RPMI7951 (cell line): Measurements from ENCODE around the gene PIH1D2. TPM values are rescaled to one million over a fixed set of nuclear protein-coding genes. Genes with fewer than 3 reads are reported as not detected.

Source experiments
- total RNA-seq: library from RNA; depleted of rRNA; stranded (reverse); fragments of >200 nt; shearing (Covaris generic); gene quantifications from 2 replicates; pipeline ENCODE4 v1.2.3, GENCODE V29; 2014; rRNA removed

PIH1D2 gene
- total RNA-seq, 1 experiment from 2014 or later: 5.9 TPM

Other genes starting within 250 kb of the PIH1D2 start
- 33.5 and 34.8 TPM in 2 replicates for gene ALG9, start 202.4 kb downstream of the PIH1D2 start, total RNA-seq
- gene FDXACB1, start 194.9 kb downstream of the PIH1D2 start, total RNA-seq: 4.7 and 6.0 TPM in 2 replicates
- 27.9 and 43.3 TPM in 2 replicates for gene CFAP68, start 194.5 kb downstream of the PIH1D2 start, total RNA-seq
- gene CRYAB, start 162.2 kb downstream of the PIH1D2 start, total RNA-seq: 0.29 TPM in 1 of 2 replicates, not detected in the other
- not detected in 2 replicates for gene HSPB2, start 161.3 kb downstream of the PIH1D2 start, total RNA-seq
- gene C11orf52, start 155.1 kb downstream of the PIH1D2 start, total RNA-seq: not detected in 2 replicates
- 15.0 and 17.8 TPM in 2 replicates for gene DIXDC1, start 136.7 kb downstream of the PIH1D2 start, total RNA-seq
- gene DLAT, start 48.6 kb downstream of the PIH1D2 start, total RNA-seq: 55.1 and 72.1 TPM in 2 replicates
- gene NKAPD1, start 282 bp upstream of the PIH1D2 start, total RNA-seq: 20.9 and 22.5 TPM in 2 replicates
- gene TIMM8B, start 12.7 kb upstream of the PIH1D2 start, total RNA-seq: 116 and 120 TPM in 2 replicates
- gene SDHD, start 12.9 kb upstream of the PIH1D2 start, total RNA-seq: 275 and 281 TPM in 2 replicates
- gene IL18, start 90.1 kb upstream of the PIH1D2 start, total RNA-seq: not detected in 2 replicates
- gene TEX12, start 93.4 kb upstream of the PIH1D2 start, total RNA-seq: 0.29 and 0.48 TPM in 2 replicates
- 0.10 and 0.24 TPM in 2 replicates for gene BCO2, start 101.5 kb upstream of the PIH1D2 start, total RNA-seq
- 78.1 and 80.6 TPM in 2 replicates for gene PTS, start 152.4 kb upstream of the PIH1D2 start, total RNA-seq
- gene PLET1, start 186.8 kb upstream of the PIH1D2 start, total RNA-seq: not detected in 2 replicates